Fibroblast of lung (primary cell): ENCODE results near the gene CLMN.

Experiments
- CTCF ChIP-seq, 2 donors: IDR thresholded peaks in 1 of 2; conservative IDR thresholded peaks in 1 of 2; 1 replicate in 1 of 2; 2 replicates in 1 of 2; pipeline ENCODE4 v1.5.1; 2011 to 2012; ENCODE audit warnings: low read length in 2 of 2, control low read depth in 1 of 2, inconsistent platforms in 1 of 2, low read depth in 1 of 2, mild to moderate bottlenecking in 1 of 2
- EZH2 ChIP-seq: IDR thresholded peaks from 2 replicates; pipeline ENCODE4 v1.5.1; 2012; ENCODE audit warnings: low read length, control low read depth, mild to moderate bottlenecking; ENCODE audit errors: missing control alignments

- TF ChIP-seq CTCF (conservative IDR thresholded peaks at IDR 0.05 in 1 of 2, IDR thresholded peaks at IDR 0.05 in 1 of 2; ENCODE audit: low read depth in 1 of 2, low read length in 2 of 2) (no peak), EZH2 (no peak)
These were observed 44.2 kb downstream of the CLMN start for GRCh38 chr14:95275494-95275893.
